Prostate gland (tissue), 2 donors: ENCODE results near the gene EFEMP2.

Source experiments
- CTCF ChIP-seq, 4 experiments: fragments of 200-600 bp in 2 of 4; fragments of 450-650 bp in 2 of 4; sonication (generic) in 2 of 4; IDR thresholded peaks; 1 replicate in 3 of 4; 2 replicates in 1 of 4; pipeline ENCODE4 v1.5.1; 2016 to 2019; ENCODE audit warnings: antibody characterized with exemption in 4 of 4, mild to moderate bottlenecking in 2 of 4, moderate library complexity in 2 of 4
- POLR2A ChIP-seq: fragments of 450-650 bp; IDR thresholded peaks from one replicate; pipeline ENCODE4 v1.6.1; 2016; ENCODE audit warnings: antibody characterized with exemption, mild to moderate bottlenecking
- POLR2AphosphoS5 ChIP-seq: sonication (generic); formaldehyde crosslinking; IDR thresholded peaks from one replicate; pipeline ENCODE4 v1.6.1; 2017; ENCODE audit warnings: antibody characterized with exemption

GRCh38 chr11:65900125-65900898, 27.7 kb upstream of the EFEMP2 start, which contains the start of gene FOSL1:
- TF ChIP-seq CTCF (IDR thresholded peaks at IDR 0.05) (no peak), POLR2A (peak; percentile 86), POLR2AphosphoS5 (peak; percentile 88)
